Heart left ventricle (tissue), 13 donors: ENCODE results near the gene RELCH.

ENCODE experiments used
- CTCF ChIP-seq, 12 donors: fragments of 200-600 bp; sonication (generic) in 4 of 12; IDR thresholded peaks; one replicate each; pipeline versions ENCODE4 v1.5.0 to v1.8.0; 2018 to 2022; ENCODE audit warnings: antibody characterized with exemption in 12 of 12, mild to moderate bottlenecking in 5 of 12
- POLR2A ChIP-seq, 2 donors: fragments of 450-650 bp; IDR thresholded peaks; one replicate each; pipeline ENCODE4 v1.6.1; 2017; ENCODE audit warnings: antibody characterized with exemption in 2 of 2, mild to moderate bottlenecking in 2 of 2, moderate library complexity in 2 of 2
- donor health status: ischemic (EF 13 %, LVEDD 7.1; RV severe dilation, severe dysfunction).
- donor health status: DM: no; HTN: yes; CAD: no.
- donor health status: DM: no; HTN: no; CAD: no.
- donor health status: ischemic (EF 25% LVEDD 6.9; RV normal size, moderate dysfunction).
- donor health status: ischemic (EF 25% LVEDD 5.7; RV mildly dilated, moderate dysfunction).
- donor health status: ischemic (EF 35%, LVEDD 5.7; RV mildly dilated, moderate dysfunction).
- donor health status: nonischemic (EF 11% LVEDD 7.7; RV severe dilation, severe dysfunction).
- donor health status: DM: yes; HTN: yes; CAD: no.
- donor health status: PGD.
- donor health status: ischemic (EF 29% LVEDD 5.4; RV normal size, mild dysfunction).
- donor health status: nonischemic (EF 23%, LVEDD 6.1; RV moderate dilation, normal function).

- no peak for TF ChIP-seq CTCF (IDR thresholded peaks at IDR 0.05)
- TF ChIP-seq POLR2A (IDR thresholded peaks at IDR 0.05) = no peak
These were observed 772 bp downstream of the RELCH start for GRCh38 chr18:62187543-62188510.
